Activated T-helper 9 cell treated with anti-CD3 and anti-CD28 coated beads, Interleukin-2, amount 50 U/mL, for 16 hours (primary cell): ENCODE measurements around the gene APBA1.

ENCODE experiments used
- DNase-seq: peaks from one replicate; pipeline ENCODE4 v3.0.0-alpha.2; 2020; ENCODE audit warnings: low read depth

APBA1 gene

DNA sequence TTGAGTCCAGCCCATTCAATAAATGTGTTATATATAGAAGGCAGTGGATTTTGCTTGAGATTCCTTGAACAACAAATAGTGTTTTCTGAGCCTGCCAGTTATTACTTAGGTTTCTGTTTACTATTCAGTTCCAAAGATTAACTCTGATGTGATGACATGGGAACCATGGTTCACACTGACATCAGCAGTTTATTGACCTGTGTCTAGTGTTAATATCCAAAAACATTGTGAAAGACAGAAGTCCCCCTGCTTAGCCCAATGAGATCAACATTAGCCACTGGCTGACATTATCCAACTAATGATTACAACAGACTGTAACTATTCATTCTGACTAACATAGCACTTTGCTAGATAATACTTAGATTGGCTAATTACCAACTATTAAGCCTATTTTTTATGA is 14.9 kb downstream of the APBA1 start:
- no peak for DNase-seq

DNA sequence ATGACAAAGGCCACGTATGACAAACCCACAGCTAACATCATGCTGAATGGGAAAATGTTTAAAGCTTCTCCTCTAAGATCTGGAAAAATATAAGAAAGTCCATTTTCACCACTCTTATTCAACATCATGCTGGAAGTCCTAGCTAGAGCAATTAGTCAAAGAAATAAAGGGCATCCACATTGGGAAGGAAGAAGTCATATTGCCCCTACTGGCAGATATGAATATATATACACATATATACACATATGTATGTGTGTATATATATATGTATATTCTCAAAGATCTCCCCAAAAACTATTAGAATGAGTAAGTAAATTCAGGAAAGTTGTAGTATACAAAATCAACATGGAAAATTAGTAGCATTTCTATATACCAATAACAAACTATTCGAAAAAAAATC is 17.1 kb downstream of the APBA1 start:
- no peak for DNase-seq

DNA sequence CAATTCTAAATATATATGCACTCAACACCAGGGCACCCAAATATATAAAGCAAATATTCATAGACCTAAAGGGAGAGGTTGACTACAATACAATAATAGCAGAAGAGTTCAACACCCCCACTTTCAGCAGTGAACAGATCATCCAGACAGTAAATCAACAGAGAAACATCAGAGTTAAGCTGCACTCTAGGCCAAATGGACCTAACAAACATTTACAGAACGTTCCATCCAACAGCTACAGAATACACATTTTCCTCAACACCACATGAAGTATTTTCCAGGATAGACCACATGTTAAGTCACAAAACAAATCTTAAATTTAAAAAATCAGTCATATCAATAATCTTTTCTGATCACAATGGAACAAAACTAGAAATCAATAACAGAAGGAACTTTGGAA is 18.9 kb downstream of the APBA1 start:
- DNase-seq, result no peak

DNA sequence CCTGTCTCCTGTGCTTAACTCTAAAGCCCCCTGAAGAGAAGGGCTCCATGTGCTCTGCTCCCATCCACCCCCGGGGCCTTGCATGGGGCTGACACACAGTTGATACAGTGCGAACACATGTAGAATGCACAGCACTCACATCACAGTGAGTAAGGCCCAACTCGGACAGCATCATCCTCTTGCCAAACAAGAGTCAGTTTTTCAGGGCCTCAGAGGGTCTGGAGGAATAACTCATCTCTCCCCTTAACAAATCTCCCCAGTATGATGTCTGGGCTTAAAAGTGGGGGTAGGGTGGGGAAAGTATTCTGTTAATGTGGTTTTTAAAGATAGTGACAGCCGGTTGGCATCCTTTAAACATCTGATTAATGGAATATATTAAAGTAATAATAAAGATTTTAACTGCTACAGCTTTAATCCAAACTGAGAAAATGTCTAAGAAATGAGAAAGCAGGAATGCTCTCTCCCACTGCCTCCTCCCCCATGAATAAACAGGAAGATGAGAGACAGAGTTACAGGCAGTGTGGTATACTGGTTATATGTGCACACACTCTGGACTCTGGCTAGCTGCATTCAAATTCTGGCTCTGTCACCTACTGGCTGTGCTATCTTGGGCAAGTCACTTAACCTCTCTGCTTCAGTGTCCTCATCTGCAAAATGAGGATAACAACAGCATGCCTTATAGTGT is 22.5 kb downstream of the APBA1 start:
- no peak for DNase-seq

DNA sequence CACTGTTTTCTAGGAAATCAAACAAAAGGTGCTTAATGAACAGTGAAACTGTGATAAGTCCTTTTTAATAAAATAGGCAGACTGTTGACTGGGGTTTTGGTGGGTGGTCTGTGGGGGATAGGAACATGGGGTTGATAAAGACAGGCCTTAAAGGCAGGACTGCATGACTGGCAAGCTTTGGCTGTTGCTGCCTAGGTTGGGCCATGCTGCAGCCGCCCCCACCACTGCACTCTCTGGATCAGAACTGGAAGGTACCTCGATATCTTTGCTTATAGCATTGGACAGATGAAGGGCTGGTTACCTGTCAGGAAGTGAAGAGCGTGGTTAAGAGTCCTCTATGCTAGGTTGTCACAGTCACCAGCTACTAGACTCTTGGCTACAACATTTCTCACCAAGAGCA is 24.4 kb downstream of the APBA1 start:
- DNase-seq, result no peak

DNA sequence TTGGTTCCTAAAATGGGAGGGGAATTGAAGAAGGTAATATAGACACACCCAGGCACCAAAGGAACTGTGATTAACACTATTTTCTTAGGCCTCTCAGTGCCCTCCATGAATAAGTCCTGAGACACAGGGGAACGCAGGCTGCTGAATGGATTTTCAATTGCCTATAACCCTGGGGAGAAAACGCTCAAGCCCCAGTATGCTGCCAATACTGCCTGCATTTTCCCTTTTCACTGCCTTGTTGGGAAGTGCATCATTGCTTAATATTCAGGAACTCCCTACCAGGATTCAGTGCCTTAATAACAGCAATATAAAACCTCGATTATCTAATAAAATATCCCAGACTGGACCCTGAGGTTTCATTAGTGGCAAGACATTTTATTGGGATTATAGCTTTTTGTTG is 25.4 kb downstream of the APBA1 start:
- no peak for DNase-seq

DNA sequence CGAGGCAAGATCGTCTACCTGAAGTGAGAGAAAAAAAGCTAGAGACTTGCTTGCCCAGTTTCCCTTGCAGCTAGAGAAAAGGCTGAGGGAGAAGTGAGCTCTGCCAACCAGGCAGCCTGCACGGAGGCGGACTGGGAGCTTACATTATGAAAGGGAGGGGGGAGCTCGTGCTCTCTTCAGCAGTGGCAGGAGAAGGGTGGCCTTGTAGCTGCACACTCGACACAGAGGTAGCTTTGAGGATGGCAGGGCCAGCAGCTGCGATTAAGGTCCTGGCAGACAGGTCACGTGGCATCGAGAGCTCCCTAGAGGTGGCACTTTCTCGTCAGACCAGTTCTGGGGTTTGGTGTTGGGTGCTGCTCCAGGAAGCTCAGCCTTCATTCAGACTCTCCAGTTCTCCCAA is 26.7 kb downstream of the APBA1 start:
- DNase-seq, result no peak

DNA sequence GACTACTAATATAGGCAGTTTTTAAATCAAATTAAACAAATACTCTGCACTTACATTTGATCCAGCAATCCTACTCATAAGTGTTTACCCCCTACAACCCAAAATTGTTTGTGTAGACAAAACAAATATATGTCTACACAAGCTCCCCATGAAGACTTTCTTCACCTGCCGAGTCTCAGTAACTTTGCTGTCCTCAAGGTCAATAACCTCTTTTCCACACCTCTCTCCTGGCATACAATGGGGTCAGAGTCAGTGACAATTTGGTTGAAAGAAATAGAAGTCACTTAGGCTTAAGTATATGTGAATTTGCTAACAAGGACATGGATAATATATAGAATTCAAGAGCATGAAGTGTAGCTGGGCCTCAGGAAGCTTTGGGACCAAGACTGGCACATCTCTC is 29.1 kb downstream of the APBA1 start:
- DNase-seq, result no peak

DNA sequence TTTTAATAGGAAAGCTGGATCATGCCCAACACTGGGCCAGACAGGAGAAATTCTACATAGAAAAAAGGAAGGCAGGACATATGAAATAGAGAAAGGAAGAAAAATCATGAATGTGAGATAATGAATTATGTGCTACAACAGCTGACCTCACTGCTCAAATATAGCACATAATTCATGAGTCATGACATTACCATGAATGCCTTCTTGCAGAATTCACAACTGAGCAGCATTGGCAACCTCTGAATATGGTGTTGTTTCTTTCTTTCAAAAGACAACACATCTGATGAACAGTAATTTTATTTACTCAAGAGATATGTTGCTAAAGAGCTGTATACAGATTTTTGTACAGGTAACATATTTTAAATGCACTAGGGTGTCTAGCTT is 34.4 kb downstream of the APBA1 start:
- DNase-seq, result no peak

DNA sequence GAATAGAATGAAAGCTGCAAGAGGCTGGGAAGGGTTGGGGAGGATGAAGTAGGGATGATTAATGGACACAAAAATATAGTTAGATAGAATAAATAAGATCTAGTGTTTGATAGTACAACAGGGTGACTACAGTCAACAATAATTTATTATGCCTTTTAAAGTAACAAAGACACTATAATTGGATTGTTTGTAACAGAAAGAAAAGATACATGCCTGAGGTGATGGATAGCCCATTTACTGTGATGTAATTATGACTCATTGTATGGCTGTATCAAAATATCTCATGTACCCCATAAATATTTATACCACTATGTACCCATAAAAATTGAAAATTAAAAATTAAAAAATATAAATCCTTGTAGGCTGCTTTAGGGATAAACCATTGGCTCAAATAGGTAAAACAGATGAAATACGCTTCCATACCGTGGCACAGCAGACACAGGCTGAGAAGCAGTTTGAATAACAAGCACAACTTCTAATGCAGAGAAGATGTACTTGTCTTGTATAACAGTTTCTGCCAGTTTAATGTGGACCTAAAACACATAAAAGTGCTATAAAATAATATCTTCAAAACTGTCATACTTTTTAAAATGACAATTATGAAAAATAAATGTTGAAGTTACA is 34.9 kb downstream of the APBA1 start:
- no peak for DNase-seq

DNA sequence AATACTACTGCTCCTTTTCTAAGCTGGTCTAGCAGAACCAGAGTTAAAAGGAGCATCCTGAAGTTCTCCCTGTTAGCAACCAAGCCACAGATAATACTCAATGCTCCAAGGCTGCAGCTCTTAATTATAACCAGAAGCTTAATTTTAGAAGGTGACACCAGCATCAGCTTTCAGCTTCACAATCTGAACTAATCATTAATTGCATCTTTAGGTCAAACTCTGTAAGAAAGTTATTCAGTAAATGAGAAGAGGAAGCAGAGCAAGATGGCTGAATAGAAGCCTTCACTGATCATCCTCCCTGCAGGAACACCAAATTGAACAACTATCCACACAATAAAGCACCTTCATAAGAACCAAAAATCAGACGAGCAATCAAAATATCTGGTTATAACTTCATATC is 38.5 kb downstream of the APBA1 start:
- DNase-seq, result no peak

DNA sequence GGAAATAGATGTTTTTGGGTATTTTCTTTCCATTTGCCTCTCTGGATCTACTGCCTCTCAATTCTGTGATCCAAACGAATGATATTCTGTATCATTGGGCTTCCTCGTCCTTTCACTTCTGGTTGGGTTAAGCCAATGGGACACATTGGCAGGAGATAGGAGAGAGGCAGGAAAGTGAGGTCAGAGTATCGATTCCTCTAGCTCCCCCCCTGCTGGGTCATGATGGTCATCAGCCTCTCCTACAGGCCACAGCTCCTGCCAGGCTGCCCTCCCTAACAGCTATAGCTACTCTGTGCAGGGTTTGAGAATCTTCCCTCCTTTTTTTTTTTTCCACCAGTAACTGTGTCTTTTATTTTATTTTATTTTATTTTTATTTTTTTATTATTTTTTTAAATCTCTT is 39.4 kb downstream of the APBA1 start:
- DNase-seq, result no peak

DNA sequence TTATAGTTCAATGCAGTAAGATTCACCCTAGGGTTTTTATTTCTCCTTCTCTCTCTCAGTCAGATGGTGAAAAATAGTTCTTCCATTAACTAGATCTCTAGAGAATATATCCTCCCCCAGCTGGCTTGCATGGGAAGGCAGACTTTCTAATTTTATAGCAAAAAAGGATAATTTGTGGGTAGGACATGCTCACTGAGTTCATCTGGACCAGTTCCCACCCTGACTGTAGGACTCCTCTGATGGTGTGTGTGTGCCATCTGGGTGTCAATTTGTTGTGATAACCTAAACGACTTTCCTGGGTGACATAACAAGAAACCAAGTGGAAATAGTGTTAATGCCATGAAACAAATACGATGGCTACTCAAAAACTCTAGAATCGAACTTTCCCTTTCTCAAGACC is 44.9 kb downstream of the APBA1 start:
- no peak for DNase-seq

DNA sequence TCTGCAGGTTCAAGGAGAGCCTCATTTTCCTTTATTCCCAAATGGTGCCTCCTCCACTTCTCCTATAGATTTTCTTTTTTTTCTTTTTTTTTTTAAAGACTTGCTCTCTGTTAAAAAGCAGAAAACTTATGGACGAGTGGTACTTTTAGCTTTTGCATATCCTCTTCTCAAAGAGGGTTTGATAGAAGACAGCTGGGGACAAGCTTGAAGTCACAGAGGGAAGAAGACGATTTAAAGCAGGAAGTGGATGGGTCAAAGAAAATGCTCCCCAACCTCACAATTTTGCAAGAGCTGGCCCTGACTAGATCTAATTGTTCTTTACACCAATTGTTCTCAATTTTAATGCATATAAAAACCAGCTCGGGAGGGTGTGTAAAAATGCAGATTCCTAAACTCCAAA is 48.9 kb downstream of the APBA1 start:
- DNase-seq, result no peak

DNA sequence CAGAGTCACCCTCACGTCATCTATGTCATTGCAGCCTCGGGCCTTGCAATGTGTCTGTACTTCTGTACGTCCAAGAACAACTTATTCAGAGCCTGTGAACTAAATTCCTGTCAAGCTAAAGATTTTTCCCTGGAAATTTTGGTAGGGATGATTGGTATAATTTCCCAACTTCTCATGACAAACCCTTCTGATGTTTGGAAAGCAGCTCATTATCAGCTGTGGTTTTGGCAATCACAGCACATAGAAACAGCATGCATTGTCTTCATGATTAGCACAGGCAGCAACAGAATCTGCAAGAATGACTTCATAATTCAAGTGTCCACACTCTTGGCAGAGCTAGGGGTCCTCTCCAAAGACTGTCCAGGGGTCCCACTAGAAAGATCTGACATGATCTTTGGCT is 49.5 kb downstream of the APBA1 start:
- no peak for DNase-seq

DNA sequence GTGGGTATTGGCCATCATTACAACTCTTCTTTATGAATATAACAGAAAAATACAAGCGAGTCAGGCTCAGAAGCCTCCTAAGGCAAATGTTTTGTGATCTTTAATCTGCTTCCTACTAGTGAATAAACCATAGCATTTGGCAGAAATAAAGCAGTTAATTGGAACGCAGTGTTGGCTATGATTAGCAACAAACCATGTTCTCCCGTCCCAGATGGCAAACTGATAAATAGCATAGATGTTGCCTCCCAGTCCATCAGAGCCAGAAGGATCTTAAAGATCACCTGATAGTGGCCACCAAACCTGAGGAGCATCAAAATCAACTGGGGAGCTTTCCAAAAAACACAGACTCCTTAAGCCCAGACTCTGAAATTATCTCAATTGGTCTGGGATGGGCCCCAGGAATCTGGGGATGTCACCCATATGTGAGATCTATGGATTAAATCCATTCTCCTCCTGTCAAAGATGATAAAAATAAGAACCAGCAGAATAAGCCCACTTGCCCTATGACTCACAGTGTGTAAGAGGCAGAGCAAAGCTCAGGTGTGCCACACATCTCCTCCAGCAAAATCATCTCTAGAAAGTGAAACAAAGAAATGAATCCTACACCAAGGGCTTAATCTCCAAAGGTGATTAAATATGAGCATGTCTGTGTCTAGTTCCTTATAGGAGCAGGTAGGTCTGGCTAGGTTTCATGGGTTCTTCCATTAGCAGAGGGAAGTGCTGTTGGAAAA is 50.3 kb downstream of the APBA1 start:
- no peak for DNase-seq

DNA sequence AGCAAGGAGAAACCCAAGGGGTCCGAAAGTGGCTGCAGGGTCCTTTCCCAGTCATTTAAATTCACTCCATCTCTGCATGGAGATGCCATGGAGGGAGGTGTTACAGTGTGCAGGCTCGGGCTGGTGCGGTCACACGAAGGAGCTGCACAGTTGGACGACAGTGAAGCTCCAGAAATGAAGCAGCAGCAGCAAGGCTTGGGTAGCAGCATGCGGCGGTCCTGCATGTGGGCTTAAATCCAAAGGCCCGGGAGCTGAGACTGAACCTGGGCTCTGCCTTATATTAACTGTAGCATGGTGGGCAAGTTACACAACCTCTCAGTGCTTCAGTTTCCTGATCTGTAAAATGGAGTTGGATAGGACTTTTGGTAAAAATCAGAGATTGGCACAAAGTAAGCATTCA is 51.4 kb downstream of the APBA1 start:
- no peak for DNase-seq

DNA sequence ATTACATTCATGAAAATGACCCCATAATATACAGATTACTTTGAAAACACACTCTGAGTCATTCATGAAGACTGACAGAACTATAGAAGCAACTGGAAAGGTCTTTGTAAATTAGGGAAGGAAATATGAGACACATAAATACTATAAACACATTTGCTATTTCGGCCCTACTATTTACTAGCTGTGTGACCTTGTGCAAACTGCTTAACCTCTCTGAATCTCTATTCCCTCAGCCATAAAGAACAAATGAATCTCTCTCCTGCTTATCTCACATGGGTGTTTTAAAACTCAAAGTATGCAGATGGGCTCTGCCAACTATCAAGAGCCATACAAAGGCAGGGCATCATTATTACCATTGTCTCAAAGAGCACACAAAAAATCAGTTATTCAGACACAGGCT is 52.9 kb downstream of the APBA1 start:
- DNase-seq, result no peak

DNA sequence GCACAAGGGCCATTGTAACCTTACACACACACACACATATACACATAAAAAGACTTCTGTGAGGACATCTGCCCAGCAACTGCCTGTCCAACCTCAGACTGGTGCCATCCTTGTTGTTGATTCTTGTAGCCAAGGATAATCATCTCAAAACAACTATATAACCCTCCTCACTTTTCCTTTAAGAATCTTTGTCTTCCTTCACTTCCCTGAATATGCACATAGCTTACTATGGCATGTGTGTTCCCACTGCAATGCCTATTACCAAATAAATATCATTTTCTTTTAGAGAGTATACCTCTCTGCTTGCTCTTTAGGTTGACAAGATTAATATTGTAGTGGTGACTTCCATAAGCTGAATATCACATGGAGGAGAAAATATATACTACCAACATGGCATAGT is 55.2 kb downstream of the APBA1 start:
- DNase-seq, result no peak

DNA sequence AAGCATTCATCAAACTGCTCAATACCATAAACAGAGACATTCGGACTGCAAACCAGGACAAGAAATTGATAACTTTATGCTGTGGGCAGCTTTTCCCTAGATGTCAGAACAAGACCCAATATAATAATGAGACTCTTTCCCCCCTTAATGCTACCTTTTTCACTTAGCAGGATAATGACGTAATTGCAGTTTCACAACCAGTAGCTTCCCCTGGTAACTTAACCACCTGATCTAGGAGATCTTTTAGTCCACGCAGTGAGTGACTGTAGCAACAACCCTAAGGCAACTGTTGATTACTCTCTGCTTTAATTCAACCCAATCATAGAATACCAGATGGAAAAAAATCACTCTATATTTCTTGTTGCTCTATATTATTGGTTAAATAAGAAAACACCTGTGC is 56.3 kb downstream of the APBA1 start:
- DNase-seq, result no peak

DNA sequence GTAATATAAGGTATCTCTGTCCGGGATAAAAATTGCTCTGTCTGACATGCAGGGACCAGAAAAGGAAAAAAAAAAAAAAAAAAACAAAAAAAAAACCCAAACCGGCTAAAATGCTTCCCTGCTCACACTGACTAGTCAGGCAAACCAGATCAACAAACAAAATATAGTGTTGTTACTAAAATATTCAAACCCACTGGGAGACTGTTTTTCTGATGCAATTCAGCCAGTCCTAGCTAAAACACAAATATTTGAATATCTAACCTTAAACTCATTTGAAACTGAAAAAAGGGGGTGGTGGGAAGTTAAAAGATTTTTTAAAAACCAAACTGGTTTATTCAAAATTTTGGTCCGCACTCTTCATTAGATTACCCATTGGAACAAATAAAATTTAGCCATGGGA is 61.0 kb downstream of the APBA1 start:
- DNase-seq, result no peak

DNA sequence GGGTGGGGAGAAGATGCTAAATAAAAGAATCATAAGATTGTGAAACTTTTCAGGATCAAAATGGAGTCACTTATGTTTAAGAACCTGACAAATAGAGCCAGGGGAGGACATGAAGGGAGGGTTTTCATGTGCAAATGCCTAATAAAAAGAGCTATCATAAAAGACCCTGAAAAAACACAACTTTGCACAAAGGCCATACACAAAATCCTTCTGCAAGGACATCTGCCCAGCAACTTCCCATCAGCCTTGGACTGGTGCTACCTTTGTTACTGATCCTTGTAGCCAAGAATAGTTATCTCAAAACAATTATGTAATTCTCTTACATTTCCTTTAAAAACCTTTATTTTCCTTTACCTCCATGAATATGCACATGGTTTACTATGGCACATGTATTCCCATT is 63.0 kb downstream of the APBA1 start:
- DNase-seq, result no peak

DNA sequence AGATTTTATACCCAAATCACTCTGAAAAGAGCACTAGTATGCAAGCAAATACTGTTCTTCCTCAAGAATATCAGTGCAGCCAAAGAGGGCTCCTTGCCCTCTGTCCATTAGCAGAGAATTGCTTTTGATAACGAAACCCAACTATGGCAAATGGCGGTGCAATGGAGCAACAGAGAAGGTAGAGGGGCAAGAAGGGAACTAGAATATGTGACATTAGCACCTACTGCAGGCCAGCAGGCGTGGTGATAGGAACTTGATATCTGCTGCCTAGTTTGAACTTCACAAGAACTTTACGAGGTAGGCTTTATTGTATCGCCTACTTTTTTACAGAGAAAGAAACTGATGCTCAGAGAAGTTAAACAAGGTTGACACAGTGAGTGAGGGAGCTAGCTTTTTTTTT is 66.1 kb downstream of the APBA1 start:
- DNase-seq, result no peak

DNA sequence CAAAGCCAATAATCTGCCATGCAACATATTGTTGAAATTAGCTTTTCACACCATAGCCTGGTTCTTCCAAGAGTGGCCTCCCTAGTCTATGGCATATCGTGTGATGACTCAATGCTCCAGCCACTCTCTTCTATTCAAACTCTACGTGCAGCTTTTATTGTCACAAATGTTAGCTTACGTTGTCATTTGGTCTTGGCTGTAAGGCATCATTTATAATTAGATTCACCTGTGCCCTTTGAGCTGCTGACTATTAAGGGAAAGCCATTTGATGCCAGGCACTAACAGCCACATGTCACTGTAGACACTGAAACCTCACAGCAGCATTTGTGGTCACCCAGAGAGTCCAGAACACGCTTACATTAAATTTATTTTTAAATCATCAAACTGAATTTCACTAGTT is 66.8 kb downstream of the APBA1 start:
- no peak for DNase-seq
